22Rv1 (cell line): ENCODE results near the gene SVIL.
"Not testable (repeated sequence)": the region's sequence is repeated elsewhere in the genome, so short reads cannot be mapped to it uniquely, and the experiment has no call there.

Experiments
- H3K27ac ChIP-seq: fragments of 450-650 bp; 2 replicates; pipeline ENCODE4 v1.5.1; 2017
- CTCF ChIP-seq: fragments of 450-650 bp; IDR thresholded peaks from 2 replicates; pipeline ENCODE4 v1.5.1; 2017; ENCODE audit warnings: mild to moderate bottlenecking
- ZFX ChIP-seq: fragments of 450-650 bp; IDR thresholded peaks from 2 replicates; pipeline ENCODE4 v1.6.1; 2017; ENCODE audit warnings: antibody characterized with exemption, borderline replicate concordance

Gene SVIL

GRCh38 chr10:29557665-29558064 is 77.1 kb downstream of the SVIL start:
- no peak overlapping the region for H3K27ac ChIP-seq

GRCh38 chr10:29555746-29556481 is 78.9 kb downstream of the SVIL start:
- no peak overlapping the region for H3K27ac ChIP-seq
- no peak for TF ChIP-seq CTCF
- no peak for TF ChIP-seq ZFX

More at GRCh38 chr10:29557665-29558064, 77.1 kb downstream of the SVIL start:
- TF ChIP-seq CTCF = no peak
- TF ChIP-seq ZFX = no peak

- no peak overlapping the region for H3K27ac ChIP-seq
- TF ChIP-seq ZFX (no peak), CTCF (no peak)
These were observed 79.6 kb downstream of the SVIL start for GRCh38 chr10:29555091-29555745.

GRCh38 chr10:29554660-29555059 is 80.1 kb downstream of the SVIL start:
- no peak overlapping the region for H3K27ac ChIP-seq
- TF ChIP-seq ZFX (no peak), CTCF (no peak)

- no peak overlapping the region for H3K27ac ChIP-seq
- TF ChIP-seq CTCF (no peak), ZFX (no peak)
These were observed 81.1 kb downstream of the SVIL start for GRCh38 chr10:29553544-29554250.

GRCh38 chr10:29553116-29553515 is 81.7 kb downstream of the SVIL start:
- H3K27ac ChIP-seq = not testable (repeated sequence)

GRCh38 chr10:29549493-29549892 is 85.3 kb downstream of the SVIL start:
- H3K27ac ChIP-seq = not testable (repeated sequence)

GRCh38 chr10:29546773-29547313 is 87.9 kb downstream of the SVIL start:
- TF ChIP-seq ZFX (no peak), CTCF (no peak)
- no peak overlapping the region for H3K27ac ChIP-seq
